ENCODE results near the gene RAD23B. TPM values are rescaled to one million over a fixed set of nuclear protein-coding genes. Genes with fewer than 3 reads are reported as not detected.
A peak's percentile ranks its signal among the peaks of the same experiment; 100 is the strongest.

Gene RAD23B
- total RNA-seq = 10 to 100 TPM; 85.4 to 95.0 (median 89.9) TPM
- polyA plus RNA-seq = 47.5 TPM
- long read RNA-seq, donor 1, partial matches to known transcripts = 2 of 9 reads
- long read RNA-seq, donor 1, other reads (novel, unspliced or antisense) = 7 of 9 reads
- long read RNA-seq, donor 2, partial matches to known transcripts = 1 of 4 reads
- long read RNA-seq, donor 2, other reads (novel, unspliced or antisense) = 3 of 4 reads
- long read RNA-seq, donor 3, partial matches to known transcripts = 3 of 23 reads
- long read RNA-seq, donor 3, other reads (novel, unspliced or antisense) = 20 of 23 reads
- long read RNA-seq, donor 4, partial matches to known transcripts = 0 of 1 reads
- long read RNA-seq, donor 4, other reads (novel, unspliced or antisense) = 1 of 1 reads

DNA sequence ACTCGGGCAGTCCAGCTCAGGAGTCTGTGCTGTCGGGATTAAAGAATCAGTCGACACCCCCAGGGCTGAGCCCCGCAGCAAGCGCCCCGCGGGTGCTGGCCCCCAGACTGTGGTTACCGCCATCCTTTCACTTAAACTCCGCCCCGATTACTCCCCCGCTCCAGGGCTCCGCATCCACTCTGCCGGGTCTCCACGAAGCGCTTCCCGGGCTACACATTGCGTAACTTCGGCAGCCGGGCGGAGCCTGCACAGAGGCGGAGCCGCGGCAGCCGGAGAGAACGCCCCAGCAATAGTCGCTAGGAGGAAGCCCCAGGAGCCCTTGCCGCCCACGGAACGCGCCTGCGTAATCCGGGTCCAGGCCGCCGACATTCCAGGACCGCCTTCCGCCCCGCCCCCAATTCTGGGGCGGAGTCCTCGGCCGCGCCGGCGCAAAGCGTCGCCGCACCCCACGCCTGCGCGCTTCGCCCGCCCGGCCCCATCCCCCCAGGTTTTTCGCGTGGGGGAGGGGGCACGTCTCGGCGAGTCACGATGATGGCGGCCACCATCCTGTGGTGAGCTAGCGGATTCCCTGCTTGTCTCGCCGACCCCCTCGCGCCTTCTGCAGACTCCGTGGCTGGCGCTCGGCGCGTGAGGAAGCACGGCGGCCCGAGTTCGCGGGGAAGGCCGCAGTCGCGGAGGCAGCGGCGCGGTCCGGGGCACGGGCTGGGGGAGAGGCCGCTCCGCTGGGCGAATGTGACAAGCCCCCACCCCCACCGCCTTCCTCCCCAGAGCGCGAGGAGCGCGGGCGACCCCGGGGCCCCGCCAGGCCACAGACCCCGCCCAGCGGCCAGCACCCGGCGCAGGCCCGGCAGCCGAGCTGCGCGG lies at the start of gene RAD23B:
Gene RAD23B, plus strand, starts transcription at position 521 of the 864 bp plus-strand sequence. CDS start 351 bp downstream, outside the sequence.
- peak within 1 kb of the TSS; percentile 94 for H3K27ac ChIP-seq (ENCODE audit: low read length)
- no peaks in the 10 kb centered on the region for H3K4me1 ChIP-seq (ENCODE audit: control insufficient read depth, insufficient read depth, low read length)
- under 1% methylated on average over 101 of the region's 101 CpGs for WGBS
- intact Hi-C loops (cut with DNase I) = loop anchor here in 1 of 4 donors (10.0 kb wide), 1 partner anchor 52 kb away; no protein-coding TSS in a partner anchor
- DNase-seq = peak; percentile 99 to 100 (median 99)
- no peaks in the 10 kb centered on the region for H3K27me3 ChIP-seq (ENCODE audit: control insufficient read depth, insufficient read depth)
- H3K9me3 ChIP-seq (ENCODE audit: control insufficient read depth, low read length) = no peaks in the 10 kb centered on the region
- ATAC-seq = peak; percentile 98
- H3K4me3 ChIP-seq (ENCODE audit: low read length) = peak within 1 kb of the TSS; percentile 76

DNA sequence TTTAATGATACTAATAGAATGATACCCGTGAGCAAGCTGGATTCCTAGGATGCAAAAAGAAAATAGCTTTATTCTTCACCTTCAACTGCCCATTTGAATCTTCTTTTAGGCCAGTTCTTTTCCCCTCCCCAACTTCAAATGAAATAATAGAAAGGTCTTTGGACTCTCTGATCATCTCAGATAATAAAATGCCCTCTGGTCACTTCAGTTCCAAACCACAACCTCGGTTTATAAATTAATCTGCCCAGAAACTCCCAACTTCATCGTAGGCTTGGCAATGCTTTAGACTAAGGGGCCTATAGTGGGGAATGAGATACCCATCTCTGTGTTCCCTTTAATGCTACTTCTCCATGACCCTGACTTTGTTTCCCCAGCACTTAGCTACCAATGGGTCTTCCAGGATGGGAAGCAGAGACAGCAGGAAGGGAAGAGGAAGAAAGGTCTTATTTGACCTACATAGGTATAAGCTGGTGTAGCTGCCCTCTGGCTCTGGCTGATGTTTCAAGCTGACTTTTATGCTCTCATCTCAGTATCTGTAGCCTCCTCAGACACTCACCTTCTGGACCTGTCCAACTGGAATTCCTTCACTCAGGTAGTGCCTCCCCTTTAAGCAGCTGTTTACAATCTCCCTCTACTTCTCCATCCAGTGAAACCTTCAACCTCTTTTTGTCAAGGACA lies 47.2 kb upstream of the RAD23B start:
- no peak for DNase-seq
- no peak for ATAC-seq
- Histone ChIP-seq H3K9me3 (ENCODE audit: control insufficient read depth, low read length) (no peaks in the 10 kb centered on the region), H3K4me3 (ENCODE audit: low read length) (no peak overlapping the region), H3K27ac (ENCODE audit: low read length) (no peak overlapping the region), H3K4me1 (ENCODE audit: control insufficient read depth, insufficient read depth, low read length) (no peaks in the 10 kb centered on the region), H3K27me3 (ENCODE audit: control insufficient read depth, insufficient read depth) (no peaks in the 10 kb centered on the region)
- WGBS = 87% methylated on average over 3 of the region's 3 CpGs
- intact Hi-C loops (cut with DNase I) = loop anchor here in 1 of 4 donors (10.0 kb wide), 1 partner anchor 109 kb away; no protein-coding TSS in a partner anchor

DNA sequence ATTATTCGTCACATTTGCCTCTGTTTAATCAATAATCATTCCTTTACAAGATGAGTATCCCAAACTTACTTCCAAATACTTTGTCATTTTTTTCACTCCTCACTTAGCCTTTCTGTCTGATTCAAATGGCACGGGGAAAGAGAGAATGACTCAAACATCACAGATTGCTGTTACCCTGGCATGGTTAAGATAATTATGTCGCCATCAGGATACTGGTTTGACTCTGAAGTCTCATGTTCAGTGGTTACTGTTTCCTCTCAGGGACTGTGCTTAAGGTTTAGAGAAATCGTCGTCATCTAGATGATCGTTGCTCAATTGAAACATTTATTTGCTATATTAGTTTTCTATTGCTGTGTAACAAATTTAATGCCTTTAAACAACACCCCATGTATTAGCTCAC lies 45.2 kb upstream of the RAD23B start:
- DNase-seq (no peak), ATAC-seq (no peak)
- Histone ChIP-seq H3K4me1 (ENCODE audit: control insufficient read depth, insufficient read depth, low read length) (no peaks in the 10 kb centered on the region), H3K9me3 (ENCODE audit: control insufficient read depth, low read length) (no peaks in the 10 kb centered on the region), H3K27ac (ENCODE audit: low read length) (no peak overlapping the region), H3K4me3 (ENCODE audit: low read length) (no peak overlapping the region), H3K27me3 (ENCODE audit: control insufficient read depth, insufficient read depth) (no peaks in the 10 kb centered on the region)
- WGBS = 91% methylated on average over 6 of the region's 6 CpGs
- intact Hi-C loops (cut with DNase I) = loop anchor here in 1 of 4 donors (10.0 kb wide), 1 partner anchor 107 kb away; no protein-coding TSS in a partner anchor

DNA sequence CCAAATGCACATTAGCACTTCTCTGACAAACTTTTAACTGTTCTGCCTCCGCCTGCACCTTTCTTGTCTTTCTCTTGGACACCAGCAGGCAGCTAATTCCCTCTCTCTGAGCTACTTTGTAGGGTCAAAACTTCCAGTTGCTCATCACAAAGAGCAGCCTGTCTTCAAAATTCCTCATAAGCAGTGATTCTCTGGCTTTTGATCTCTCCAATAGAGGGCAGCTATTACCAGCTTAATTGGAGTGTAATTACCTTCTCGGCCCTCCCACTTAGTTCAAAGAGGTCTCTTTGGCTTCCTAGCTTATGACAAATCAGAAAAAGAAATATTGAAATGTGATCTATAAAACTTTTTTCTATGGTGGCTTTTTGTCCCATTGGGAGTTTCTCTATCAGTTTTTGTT lies 43.6 kb upstream of the RAD23B start:
- no peak overlapping the region for H3K27ac ChIP-seq (ENCODE audit: low read length)
- WGBS = 53% methylated on average over 2 of the region's 2 CpGs
- H3K4me1 ChIP-seq (ENCODE audit: control insufficient read depth, insufficient read depth, low read length) = no peaks in the 10 kb centered on the region
- no peaks in the 10 kb centered on the region for H3K27me3 ChIP-seq (ENCODE audit: control insufficient read depth, insufficient read depth)
- no peak for ATAC-seq
- H3K9me3 ChIP-seq (ENCODE audit: control insufficient read depth, low read length) = no peaks in the 10 kb centered on the region
- H3K4me3 ChIP-seq (ENCODE audit: low read length) = no peak overlapping the region
- DNase-seq = no peak
- intact Hi-C loops (cut with DNase I) = loop anchor here in 1 of 4 donors (10.0 kb wide), 1 partner anchor 105 kb away; no protein-coding TSS in a partner anchor

DNA sequence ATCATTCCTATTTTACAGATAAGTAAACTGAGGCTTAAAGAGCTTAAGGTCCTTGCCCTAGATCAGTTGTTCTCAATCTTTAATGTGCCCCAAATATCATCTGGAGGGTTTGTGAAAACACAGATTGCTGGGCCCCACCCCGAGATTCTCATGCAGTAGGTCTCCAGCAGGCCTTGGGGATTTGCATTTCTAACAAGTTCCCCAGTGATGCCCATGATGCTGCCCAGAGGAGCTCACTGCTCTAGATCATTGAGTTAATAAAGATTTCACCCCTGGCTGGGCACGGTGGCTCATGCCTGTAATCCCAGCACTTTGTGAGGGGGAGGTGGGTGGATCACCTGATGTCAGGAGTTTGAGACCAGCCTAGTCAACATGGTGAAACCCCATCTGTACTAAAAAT lies 42.8 kb upstream of the RAD23B start:
- no peak for ATAC-seq
- Histone ChIP-seq H3K27me3 (ENCODE audit: control insufficient read depth, insufficient read depth) (no peaks in the 10 kb centered on the region), H3K4me1 (ENCODE audit: control insufficient read depth, insufficient read depth, low read length) (no peaks in the 10 kb centered on the region), H3K9me3 (ENCODE audit: control insufficient read depth, low read length) (no peaks in the 10 kb centered on the region), H3K27ac (ENCODE audit: low read length) (no peak overlapping the region), H3K4me3 (ENCODE audit: low read length) (no peak overlapping the region)
- WGBS = 84% methylated on average over 2 of the region's 2 CpGs
- no peak for DNase-seq
- intact Hi-C loops (cut with DNase I) = no loop called here

DNA sequence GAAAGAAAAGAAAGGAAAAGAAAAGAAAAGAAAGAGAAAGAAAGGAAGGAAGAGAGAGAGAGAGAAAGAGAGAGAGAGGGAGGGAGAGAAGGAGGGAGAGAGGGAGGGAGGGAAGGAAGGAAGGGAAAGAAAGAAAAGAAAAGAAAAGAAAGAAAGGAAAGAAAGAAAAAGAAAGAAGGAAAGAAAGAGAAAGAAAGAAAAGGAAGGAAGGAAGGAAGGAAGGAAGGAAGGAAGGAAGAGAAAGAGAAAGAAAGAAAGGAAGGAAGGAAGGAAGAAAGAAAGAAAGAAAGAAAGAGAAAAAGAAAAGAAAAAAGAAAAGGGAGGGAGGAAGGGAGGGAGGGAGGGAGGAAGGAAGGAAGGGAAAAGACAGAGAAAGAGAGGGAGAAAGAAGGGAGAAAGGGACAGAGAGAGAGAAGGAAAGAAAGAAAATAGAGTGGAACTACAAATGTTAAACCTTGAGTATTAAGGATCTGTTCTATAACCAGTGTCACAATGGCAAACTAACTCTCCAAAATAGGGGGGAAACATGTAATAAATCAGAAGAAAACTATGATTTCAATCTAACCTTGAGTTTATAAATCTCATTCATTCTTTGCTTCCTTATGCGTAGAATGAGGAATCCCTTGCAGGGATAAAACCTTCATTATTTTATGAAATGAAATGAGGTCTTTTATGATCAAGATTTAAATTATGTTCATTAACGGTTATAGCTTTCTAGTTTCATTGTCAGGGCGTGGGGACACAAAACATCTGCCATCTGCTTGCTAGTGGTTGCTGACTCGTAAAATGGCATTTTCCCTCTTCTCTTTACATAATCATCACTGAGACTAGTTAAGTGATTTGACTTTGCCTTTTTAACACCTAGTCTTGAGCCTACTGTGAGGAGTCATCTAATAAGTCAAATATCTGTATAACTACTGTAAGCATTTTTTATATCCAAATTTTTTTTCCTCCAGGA lies 40.7 kb upstream of the RAD23B start:
- Histone ChIP-seq H3K4me3 (ENCODE audit: low read length) (no peak overlapping the region), H3K4me1 (ENCODE audit: control insufficient read depth, insufficient read depth, low read length) (no peaks in the 10 kb centered on the region), H3K9me3 (ENCODE audit: control insufficient read depth, low read length) (no peaks in the 10 kb centered on the region), H3K27ac (ENCODE audit: low read length) (no peak overlapping the region), H3K27me3 (ENCODE audit: control insufficient read depth, insufficient read depth) (no peaks in the 10 kb centered on the region)
- no peak for ATAC-seq
- no peak for DNase-seq
- WGBS = 60% methylated on average over 4 of the region's 4 CpGs
- intact Hi-C loops (cut with DNase I) = no loop called here

DNA sequence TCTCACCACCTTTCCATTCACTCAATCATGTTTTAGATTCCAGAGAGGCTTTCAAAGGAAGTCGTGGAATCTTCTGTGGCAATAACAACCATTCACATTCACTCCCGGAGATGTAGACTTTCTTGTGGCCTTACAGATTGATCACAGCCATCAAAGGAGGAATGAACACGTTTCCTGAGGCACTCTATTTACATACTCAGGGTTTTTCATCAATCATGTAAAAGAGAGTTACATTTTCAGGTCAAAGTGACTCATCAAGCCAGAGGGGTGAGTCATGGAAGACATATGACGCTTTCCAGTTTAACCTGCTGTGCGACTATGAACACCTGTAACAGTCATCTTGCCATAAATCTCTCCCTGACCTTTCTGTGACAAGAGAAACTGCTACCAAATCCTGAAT lies 39.3 kb upstream of the RAD23B start:
- ATAC-seq (no peak), DNase-seq (no peak)
- 75% methylated on average over 5 of the region's 5 CpGs for whole genome bisulfite sequencing
- Histone ChIP-seq H3K27me3 (ENCODE audit: control insufficient read depth, insufficient read depth) (no peaks in the 10 kb centered on the region), H3K9me3 (ENCODE audit: control insufficient read depth, low read length) (no peaks in the 10 kb centered on the region), H3K4me3 (ENCODE audit: low read length) (no peak overlapping the region), H3K27ac (ENCODE audit: low read length) (no peak overlapping the region), H3K4me1 (ENCODE audit: control insufficient read depth, insufficient read depth, low read length) (no peaks in the 10 kb centered on the region)
- intact Hi-C loops (cut with DNase I) = no loop called here

DNA sequence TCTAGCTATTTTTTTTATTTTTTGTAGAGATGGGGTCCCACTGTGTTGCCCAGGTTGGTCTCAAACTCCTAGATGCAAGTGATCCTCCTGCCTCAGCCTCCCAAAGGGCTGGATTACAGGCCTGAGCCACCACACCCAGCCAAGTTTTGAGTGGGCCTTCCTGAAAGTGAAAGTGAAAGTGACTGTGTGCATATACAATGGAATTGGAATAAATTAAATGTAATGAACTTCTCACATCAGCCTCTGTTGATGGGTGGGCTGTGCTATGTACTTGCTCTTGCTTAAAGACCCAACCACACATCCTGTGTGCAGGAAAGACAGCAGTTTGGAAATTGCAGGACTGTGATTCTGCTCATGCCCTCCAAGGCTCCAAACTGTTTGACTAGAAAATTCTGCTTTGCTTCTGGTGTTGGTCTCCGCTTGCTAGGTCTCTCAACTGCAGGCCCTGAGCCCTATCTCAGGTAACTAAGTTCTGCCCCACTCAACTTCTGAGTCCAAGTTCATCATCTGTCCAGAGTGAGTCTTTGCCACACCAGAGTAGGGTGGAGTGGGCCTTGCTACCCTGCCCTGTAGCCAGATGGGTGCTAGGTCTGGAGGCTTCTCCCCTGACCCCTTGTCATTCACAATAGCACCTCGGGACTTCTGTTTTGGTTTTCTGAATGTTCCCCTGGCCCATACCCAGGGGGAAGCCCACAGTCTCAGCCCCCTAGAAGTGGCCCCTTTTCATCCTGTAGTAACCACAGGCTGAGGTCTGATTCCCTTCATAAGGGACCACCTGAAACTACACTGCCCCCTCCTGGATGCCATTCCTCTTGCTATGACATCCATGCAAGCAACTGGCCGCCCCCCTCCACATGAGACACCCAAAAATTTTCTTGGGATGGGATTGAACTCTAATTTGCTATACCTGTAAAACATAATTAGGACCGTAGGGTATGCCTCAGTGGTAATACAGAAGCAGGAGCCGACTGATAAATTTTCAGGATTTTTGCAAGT lies 36.5 kb upstream of the RAD23B start:
- Histone ChIP-seq H3K9me3 (ENCODE audit: control insufficient read depth, low read length) (no peaks in the 10 kb centered on the region), H3K27ac (ENCODE audit: low read length) (no peak overlapping the region), H3K4me1 (ENCODE audit: control insufficient read depth, insufficient read depth, low read length) (no peaks in the 10 kb centered on the region), H3K4me3 (ENCODE audit: low read length) (no peak overlapping the region), H3K27me3 (ENCODE audit: control insufficient read depth, insufficient read depth) (no peaks in the 10 kb centered on the region)
- ATAC-seq (no peak), DNase-seq (no peak)
- WGBS = 93% methylated on average over 5 of the region's 5 CpGs
- intact Hi-C loops (cut with DNase I) = no loop called here

DNA sequence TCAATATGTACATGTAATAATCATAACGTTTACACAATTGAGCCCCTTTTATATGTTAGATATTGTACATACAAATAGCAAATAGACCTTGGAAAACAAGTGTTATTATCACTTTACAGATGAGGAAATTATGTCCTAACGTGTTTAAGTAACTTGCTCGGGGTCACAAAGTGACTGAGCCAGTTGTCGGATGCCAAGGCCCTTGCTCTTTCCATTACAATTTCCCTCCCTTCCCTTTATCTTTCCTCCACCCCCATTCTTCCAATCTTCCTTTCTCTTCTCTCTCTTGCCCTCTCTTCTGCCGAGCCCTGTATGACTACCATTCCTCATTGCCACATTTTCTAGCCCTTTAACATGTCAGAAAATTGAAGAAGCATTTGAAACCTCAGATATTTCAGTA lies 34.4 kb upstream of the RAD23B start:
- DNase-seq (no peak), ATAC-seq (no peak)
- Histone ChIP-seq H3K27me3 (ENCODE audit: control insufficient read depth, insufficient read depth) (no peaks in the 10 kb centered on the region), H3K27ac (ENCODE audit: low read length) (no peak overlapping the region), H3K4me3 (ENCODE audit: low read length) (no peak overlapping the region), H3K9me3 (ENCODE audit: control insufficient read depth, low read length) (no peaks in the 10 kb centered on the region), H3K4me1 (ENCODE audit: control insufficient read depth, insufficient read depth, low read length) (peaks cover 3% of the 10 kb centered on the region)
- intact Hi-C loops (cut with DNase I) = no loop called here
- WGBS = 73% methylated on average over 5 of the region's 5 CpGs
